GM21360 (cell line): Measurements from ENCODE around the gene NELFCD.
A peak's percentile ranks its signal among the peaks of the same experiment; 100 is the strongest.

Experiments
- ATAC-seq: cut with Tn5 transposase; IDR thresholded peaks from one replicate; pipeline ENCODE4 v1.9.1; 2021; ENCODE audit warnings: mild to moderate bottlenecking, moderate library complexity; ENCODE audit not compliant: unreplicated experiment

The NELFCD gene

DNA sequence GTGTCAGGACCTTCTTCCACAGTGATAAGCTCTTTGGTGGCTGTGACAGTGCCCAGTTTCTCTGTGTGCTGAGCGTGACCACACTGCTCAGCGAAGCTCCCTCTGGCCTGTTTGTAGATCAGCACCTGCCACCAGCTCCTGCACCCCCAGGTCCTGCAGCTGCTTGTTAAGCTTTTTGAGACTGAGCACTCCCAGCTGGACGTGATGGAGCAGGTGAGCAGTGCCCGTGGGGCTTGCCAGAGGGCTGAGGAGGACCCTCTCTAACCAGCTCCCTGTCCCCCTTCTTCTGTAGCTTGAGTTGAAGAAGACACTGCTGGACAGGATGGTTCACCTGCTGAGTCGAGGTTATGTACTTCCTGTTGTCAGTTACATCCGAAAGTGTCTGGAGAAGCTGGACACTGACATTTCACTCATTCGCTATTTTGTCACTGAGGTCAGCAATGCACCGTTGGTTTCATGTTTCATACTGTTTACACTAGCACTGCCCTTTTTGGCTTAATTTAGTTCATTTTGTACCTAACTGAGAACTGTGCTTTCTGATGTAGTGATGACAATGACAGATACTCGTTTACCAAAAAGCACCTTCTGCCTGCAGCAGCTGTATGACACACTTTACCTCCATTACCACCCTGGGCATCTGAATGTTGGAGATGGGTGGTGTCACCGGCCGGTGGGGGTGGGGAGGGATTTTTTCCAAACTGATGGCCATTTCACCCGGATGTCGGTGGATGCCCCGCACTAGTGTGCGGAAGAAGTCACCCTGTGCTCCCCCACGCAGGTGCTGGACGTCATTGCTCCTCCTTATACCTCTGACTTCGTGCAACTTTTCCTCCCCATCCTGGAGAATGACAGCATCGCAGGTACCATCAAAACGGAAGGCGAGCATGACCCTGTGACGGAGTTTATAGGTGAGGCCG lies 12.5 kb downstream of the NELFCD start:
- no peak for ATAC-seq

DNA sequence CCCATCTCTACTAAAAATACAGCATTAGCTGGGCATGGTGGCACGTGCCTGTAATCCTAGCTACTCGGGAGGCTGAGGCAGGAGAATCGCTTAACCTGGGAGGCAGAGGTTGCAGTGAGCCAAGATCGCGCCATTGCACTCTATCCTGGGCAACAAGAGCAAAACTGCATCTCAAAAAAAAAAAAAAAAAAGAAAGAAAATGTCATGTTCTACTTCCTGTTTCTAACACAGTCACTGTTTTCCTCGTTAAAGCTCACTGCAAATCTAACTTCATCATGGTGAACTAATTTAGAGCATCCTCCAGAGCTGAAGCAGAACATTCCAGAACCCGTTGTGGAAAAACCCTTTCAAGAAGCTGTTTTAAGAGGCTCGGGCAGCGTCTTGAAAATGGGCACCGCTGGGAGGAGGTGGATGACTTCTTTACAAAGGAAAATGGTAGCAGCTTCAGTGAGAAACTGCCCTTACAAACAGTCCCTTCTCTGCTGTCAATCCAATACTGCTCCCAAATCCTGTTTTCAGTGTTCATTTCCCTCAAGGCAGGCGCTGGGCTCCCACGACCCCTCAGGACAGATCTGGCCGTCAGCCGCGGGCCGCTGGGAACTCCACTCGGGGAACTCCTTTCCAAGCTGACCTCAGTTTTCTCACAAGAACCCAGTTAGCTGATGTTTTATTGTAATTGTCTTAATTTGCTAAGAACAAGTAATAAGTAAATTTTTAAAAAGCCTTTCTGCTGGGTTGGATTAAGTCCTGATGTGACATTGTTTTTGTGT lies 13.5 kb downstream of the NELFCD start:
- ATAC-seq = no peak

DNA sequence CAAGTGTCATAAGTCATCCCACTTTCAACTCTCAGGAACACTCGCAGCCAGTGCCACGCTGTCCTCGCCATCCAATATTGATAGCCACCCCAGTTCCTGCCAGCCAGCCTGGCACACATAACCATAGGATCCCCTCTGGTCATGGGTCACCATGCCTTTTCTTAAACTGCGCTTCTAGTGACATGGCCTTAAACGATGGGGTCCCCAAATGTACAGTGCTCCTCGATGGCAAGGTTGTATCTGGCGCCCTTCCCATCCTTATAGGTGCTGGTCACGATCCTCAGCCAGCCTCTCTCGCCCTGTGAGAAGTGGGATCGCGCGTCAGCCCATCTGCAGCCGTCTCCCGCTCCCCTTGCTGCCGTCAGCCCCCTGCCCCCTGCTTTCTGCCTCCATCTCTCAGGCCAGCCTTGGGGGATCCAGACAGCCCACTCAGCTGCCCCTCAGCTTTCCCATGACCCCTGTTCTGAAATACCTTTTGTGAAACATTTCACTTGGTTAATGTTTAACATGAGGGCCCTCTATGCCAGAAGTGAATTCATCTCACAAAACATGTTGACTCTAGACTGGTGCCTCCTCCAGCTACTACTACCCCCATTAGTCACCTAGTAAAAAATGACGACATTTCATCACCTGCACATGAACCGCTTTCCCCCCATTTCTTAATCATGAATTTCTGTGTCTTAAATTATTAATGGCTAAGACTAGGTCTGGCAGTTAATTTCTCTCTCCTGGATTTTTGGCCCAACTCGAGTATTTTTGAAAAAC lies 14.6 kb downstream of the NELFCD start:
- no peak for ATAC-seq

DNA sequence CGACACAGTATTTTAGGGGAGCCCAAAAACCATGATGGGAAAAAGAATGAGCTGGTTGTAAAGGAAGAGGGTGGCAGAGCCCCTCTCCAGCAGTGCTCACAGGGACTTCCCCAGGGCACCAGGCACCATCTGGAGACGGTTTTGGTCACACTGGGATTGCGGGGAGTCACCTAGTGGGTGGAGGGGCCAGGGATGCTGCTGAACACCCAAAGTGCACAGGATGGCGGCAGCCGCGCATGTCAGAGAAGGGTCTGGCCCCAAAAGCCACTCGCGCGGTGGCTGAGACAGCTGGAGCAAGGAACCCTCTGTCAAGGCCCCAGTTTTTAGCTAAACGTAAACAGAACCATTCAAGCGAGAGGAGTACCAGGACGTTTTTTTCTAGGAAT lies 15.2 kb downstream of the NELFCD start:
- ATAC-seq = no peak

DNA sequence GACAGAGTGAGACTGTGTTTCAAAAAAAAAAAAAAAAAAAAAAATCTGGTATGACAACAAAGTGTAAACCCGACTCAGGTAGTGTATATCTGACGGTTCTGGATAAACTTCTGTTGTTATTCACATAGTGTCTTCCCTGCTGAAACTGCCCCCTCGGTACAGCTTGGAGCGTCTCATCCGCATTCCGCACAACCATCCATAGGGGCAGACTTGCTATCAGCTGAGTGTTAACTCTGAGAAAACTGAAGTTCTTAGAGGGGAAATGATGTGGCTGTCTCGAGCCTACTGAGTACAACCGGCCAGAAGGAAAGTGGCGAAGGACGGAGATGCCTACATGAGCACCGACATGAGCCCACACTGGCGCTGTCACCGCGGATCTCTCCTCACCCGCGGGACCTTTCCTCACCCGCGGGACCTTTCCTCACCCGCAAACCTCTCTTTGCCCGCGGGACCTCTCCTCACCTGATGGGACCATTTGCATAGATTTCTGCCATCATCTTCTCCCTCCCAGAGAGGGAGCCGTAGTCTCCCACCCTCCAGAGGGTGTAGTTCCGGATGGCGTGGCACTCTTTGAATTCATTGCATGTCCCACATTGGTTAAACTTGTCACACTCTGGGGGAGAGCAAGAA lies 16.2 kb downstream of the NELFCD start:
- ATAC-seq = no peak

DNA sequence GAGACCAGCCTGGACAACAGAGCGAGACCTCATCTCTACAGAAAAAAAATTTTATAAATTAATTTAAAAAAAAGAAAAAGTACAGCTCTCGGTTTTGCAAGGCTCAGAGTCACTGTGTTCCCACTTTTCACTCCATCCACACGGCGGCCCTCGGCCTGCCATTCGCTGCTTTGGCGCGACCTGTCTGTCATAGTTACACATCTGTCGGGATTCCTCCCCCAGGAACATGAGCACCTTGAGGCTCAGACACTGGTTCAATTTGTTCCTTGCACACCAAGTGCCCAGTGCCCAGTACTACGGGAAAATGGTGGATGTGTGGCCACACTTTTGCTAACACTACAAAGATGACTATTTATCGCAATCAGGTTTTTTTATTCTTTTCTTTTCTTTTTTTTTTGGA lies 17.6 kb downstream of the NELFCD start:
- no peak for ATAC-seq

DNA sequence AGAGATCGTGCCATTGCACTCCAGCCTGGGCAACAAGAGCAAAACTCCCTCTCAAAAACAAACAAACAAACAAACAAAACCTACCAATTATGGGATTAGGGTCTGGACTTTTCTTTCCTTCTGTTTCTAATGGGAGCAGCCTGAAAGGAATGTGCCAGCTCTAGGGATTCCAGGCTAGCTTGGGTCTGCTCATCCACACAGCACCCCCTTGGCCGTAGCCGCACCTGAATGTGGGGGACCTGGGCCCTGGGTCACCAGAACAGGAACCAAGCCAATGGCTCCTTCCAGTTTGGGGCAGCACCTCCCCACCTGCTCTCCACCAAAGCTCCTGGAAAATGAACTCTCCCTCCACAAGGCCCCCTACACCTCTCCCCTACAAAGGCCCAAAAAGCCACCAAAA lies 19.3 kb downstream of the NELFCD start:
- no peak for ATAC-seq

DNA sequence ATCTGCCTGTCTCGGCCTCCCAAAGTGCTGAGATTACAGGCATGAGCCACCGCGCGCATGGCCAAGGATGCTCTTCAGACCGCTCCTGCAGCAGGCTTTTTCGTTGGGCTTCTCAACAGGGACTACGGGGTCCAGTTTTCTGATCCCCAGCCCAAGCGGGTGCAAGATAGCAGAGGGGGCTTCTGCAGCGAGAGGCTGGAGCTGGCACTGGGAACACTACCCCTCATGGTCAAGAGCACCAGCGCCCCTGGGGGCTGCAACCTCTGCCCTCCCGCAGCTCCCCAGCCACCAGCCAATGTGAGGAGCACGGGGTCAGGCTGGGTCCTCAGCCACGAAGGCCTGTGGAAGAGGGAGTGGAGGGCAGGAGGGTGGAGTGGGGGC lies 20.0 kb downstream of the NELFCD start:
- no peak for ATAC-seq

DNA sequence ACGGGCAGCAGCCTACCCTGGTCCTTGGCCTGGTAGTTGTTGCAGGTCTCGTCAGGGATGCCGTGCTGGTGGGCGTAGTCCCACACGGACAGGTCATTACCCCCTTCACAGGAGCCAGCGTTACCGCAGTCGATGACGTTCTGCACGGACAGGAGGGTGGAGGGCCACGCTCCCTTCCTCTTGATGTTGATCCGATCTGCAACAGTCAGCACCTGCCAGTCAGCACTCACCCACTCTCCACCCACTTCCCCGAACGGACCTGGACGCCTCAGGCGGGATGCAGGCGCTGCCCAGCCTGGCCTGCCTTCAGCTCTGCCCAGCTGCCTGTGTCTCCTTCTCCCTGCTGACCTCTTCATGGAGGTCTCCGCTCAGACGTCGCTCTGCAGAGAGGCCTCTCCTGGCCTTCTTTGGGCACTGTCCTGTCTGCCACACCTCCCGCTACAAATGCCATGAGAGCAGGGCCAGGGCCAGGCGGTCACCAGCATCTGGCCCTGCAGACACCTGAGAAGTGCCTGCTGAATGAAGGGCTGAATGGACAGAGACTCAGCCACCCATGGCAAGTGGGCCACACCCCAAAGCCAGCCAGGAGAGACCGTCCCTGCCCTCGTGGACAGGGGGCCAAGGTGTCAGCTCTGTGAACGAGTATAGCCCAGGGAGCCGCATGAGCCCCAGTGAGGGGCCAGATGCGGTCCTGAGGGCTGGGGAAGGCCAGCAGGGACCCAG lies 20.6 kb downstream of the NELFCD start:
- no peak for ATAC-seq

DNA sequence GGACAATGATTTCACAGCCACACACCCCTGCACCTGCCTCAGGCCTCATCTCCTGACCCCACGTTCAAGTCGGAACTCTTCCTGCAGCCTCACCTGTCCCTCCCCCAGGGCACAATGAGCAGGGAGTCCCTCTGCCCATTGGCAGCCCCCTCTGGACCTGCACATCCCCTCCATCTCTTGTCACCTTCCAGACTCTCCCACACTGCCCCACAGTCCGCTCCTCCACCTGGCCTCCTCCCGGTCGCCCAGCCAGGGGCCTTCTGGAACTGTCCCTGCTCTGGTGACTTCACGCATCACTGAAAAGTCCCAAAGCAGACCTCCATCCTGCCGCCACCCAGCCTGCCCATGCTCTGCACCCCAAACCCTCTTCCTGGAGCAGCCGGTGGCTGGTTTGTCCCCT lies 21.3 kb downstream of the NELFCD start:
- ATAC-seq = no peak

DNA sequence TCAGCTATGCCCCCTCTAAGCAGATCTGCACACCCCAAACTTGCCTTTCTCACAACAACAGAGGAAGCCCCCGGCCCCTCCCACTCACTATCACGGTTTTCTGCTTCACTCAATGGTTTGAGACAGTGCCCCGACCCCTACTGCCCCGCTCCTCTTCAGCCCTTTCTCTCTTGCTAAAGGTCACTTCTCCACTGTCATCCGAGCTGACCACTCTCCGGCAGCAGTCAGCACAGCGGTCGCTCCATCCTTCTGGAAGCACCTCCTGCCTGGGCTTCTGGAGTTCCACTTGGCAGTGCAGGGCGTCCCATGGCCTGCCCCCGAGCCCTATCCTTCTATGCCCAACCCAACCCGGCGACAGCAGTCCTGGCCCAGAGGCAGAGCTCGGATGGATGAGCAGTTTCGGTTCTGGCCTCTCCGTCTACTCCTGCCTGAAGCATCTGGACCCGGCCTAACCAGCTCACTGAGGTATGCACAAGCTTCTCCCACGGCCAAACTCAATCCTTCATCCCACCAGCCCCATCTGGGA lies 21.9 kb downstream of the NELFCD start:
- no peak for ATAC-seq

DNA sequence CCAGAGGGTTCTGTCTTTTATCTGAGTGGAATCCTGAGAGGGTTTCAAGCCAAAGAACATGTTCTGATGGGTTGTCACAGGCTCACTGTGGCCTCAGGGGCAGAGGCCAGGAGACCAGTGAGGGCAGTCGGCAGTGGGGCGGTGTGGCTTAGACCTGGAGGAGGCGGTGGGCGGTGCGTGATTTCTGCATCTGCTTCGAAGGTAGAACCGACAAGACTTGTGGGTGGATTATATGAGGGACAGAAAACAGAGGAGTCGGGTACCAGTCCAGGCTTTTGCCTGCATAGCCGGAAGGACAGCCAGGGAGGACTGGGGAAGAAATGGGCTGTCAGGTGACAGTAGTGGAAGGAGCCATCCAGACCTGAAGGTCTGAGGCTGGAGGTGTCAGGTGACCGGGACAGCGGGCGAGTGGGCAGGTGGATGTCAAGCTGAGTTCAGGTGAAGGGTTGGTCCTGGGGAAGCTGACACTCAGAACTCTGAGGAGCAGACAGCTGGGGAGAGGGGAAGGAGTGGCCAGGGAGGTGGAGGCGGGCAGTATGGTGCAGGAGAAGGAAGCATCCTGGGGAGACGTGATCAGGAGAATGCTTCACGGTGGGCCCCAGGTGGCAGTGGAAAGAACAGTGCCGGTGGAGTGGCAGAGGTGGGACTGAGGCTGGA lies 22.9 kb downstream of the NELFCD start:
- no peak for ATAC-seq

DNA sequence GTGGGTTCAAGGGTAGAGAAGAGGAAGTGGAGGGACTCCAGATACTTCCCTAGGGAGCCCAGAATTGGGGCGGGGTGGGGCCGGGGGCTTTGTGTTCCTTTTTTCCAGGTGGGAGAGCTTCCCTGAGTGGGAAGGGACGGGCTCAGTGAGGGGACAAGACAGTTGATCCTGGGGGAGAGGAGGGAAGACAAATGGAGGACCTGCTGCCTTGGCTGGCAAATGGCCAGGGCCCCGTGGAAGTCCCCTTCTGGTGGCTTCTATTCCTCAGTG lies 23.4 kb downstream of the NELFCD start:
- no peak for ATAC-seq

DNA sequence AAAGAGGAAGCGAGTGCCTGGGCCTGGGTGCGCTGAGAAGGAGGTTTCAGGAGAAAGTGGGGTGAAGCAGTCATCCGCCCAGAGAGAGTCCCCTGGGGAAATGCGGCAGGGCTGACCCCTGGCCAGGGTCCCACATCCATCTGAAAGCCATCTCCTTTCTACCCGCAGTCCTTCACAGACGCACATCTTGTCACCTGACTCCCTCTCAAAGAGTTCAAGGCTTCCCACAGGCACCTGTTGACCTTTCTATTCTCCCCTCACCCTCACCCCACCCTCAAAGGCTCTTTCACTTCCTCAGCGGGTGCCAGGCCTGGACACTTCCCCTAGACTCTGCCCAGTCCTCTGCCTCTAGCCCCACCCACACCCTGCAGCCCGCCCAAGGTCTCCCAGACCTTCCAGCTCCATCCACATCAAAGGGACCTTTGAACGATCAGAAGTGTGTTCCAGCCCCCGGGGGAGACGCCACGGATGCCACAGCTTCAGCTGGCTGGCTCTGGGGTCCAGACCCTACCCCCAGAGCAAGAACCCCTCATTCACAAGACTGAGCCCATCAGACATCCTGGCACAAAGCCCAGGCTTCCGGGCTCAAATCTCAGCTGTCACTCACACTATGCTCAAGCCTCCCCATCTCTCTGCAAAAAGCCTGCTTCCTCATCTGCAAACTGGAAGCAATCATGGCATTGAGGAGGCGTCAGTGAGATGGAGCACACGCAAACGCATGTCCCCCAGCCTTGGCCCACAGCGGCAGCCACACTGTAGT lies 23.9 kb downstream of the NELFCD start:
- ATAC-seq = peak; percentile 47

DNA sequence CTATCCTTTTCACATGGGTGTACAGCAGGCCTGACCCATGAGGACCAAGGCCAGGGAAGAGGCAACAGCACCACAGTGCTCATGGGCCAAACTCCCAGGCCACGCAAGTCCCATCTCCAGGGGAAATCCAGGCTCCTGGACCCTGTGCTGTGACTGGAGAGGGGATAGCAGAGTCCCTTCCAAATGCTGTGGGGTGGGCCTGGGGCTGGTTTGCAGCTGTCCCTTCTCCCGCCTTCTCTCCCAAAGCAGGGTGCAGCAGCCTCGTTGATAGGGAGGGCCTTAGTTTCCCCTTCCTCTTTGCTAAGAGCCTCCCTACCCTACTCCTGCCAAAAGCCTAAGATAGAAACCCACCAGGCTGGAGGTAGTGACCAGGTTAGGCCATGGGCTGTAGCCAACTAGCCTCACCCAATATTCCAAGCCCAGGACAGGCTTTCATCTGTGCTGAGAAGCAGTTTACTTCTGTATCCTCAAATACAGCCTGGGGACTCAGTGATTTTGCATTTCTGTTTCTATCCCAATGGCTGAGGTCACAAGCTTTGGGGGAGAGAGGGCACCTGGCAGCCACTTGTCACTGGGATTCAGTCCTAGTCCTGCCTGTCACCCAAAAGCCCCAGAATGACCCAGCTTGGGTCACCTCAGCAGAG lies 24.6 kb downstream of the NELFCD start:
- ATAC-seq = no peak

DNA sequence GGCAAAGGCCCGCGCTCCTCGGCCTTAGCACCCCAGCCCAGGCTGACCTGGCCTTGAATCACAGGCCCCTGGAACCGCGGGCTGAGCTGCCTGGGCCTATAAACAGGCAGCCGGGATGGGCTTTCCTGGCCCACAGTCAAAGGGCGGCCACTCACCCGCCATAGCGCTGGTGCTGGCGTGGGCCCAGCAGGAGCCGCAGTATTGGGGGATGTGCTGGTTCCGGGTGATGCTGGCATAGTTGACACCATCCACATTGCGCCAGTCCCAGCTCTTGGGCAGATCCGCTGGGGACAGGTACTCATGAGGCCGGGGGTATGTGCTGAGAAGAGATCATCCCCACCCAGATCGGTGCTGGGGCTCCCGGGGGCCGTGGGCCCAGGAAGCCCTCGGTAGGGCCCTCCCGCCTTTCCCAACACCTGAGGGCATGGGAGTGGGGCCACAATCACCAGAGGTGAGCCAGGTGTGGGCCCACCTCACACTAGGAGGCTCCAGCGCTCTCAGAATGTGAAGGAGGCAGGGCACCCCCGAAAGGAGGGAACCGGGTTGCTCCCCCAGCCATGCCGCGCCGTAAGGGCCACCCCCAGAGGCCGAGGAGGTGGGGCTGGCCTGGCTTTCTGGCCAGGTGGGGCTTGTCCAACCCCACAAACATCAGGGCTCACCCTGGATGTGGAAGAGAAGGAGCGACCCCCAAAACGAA lies 25.3 kb downstream of the NELFCD start:
- no peak for ATAC-seq

DNA sequence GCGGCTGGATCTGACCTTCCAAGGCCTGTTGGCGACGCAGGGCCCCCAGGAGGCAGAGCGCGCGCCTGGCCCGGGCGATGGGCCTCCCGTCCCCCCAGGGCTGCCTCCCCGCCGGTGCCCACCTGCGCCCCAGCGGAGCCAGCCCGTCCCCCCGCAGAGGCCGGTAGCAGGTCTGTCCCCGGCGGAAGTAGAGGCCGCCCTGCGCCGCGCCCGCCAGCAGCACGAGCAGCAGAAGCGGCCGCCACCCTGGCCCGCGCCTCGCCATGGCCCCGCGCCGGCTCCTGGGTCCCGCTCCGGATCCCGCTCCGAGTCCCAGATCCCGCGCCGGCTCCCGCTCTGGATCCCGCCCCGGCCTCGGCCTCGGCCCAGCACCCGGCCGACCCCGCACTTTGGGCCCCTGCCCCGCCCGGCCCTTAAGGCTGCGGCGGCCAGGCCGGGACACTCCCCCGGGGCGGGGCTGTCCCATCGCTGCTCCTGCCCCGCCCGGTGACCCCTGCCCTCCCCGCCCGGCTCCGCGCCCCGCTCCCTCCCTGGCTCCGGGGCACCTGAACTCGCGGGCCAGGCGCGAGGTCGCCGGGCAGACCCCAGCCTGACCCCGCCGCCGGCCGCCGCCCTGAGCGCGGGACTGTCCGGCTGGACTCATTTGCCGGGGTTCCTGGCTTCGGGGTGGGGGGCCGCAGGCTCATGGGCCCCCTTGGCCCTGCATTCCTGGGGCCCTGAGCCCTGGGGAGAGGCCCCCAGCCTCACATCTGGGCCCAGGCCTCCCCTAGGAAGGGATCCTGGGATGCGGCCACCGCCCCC lies 26.0 kb downstream of the NELFCD start, which contains the start of gene CTSZ:
Gene CTSZ (minus strand): TSS at position 391 of the 801 bp plus-strand sequence. CDS start 126 bp downstream, at position 265.
- no peak for ATAC-seq
